Measurements from ENCODE around the gene ZNF668. TPM values are rescaled to one million over a fixed set of nuclear protein-coding genes. Genes with fewer than 3 reads are reported as not detected.

ZNF668 gene
- polyA plus RNA-seq, 1 of the 3 experiments (the other 2 are of a cell fraction): 13.6 TPM

- no peak overlapping the region for H2AFZ ChIP-seq (ENCODE audit: low read depth)
- ChIA-PET POLR2A (interaction anchor here (1.7 to 2.1 kb wide), 3 partner anchors 8 to 33 kb away, joined by 5 to 8 read pairs (median 6); partner anchors contain the start of genes KAT8, ZNF646 and ZNF668), CTCF (interaction anchor here (3.0 kb wide), 1 partner anchor 58 kb away, joined by 12 read pairs; no protein-coding TSS in a partner anchor)
- DNase-seq: no peak
- H3K9ac ChIP-seq: no peak overlapping the region
- peaks cover 8% of the 10 kb centered on the region; the same call in 1 of the 2 replicates for H4K20me1 ChIP-seq (ENCODE audit: insufficient read depth)
- no peaks in the 10 kb centered on the region for H3F3A ChIP-seq (replicated peaks; ENCODE audit: insufficient read depth)
- no peak overlapping the region; a peak in 1 of 4 replicates for H3K27ac ChIP-seq (ENCODE audit: low read depth in 2 of 2, low read length in 1 of 2)
- H3K4me1 ChIP-seq (ENCODE audit: control insufficient read depth in 1 of 2, insufficient read depth in 2 of 2, low read depth in 1 of 2, low read length in 1 of 2): no peaks in the 10 kb centered on the region; a peak in 1 of 4 replicates
- no peak overlapping the region for H3K4me2 ChIP-seq
- H3K9me3 ChIP-seq: no peaks in the 10 kb centered on the region
- H3K36me3 ChIP-seq (replicated peaks in 1 of 2; ENCODE audit: control insufficient read depth in 1 of 2, insufficient read depth in 2 of 2, low read length in 1 of 2): peaks cover 16 to 49% of the 10 kb centered on the region in 2 experiments
- no peak overlapping the region for H3K4me3 ChIP-seq (ENCODE audit: low read depth in 2 of 2, low read length in 1 of 2)
- WGBS (ENCODE audit: low lambda C conversion rate): 91% methylated on average over 6 of the region's 16 CpGs
- H3K79me2 ChIP-seq (ENCODE audit: insufficient read depth): peaks cover 33% of the 10 kb centered on the region; the same call in 1 of the 2 replicates
- TF ChIP-seq FOXJ3 (CRISPR knock-in tag; IDR thresholded peaks at IDR 0.05) (no peak), EP300 (IDR thresholded peaks at IDR 0.05; ENCODE audit: borderline replicate concordance in 1 of 2, low read depth in 1 of 2, low read length in 1 of 2) (no peak), NRF1 (IDR thresholded peaks at IDR 0.05; ENCODE audit: low read depth, low read length) (no peak)
- no peaks in the 10 kb centered on the region for H3K27me3 ChIP-seq (ENCODE audit: insufficient read depth)
- no peaks in the 10 kb centered on the region for H3K9me2 ChIP-seq
These were observed 10.7 kb upstream of the ZNF668 start for GRCh38 chr16:31084584-31085302.

GRCh38 chr16:31083981-31084380, 9.9 kb upstream of the ZNF668 start:
- no peak overlapping the region for H3K27ac ChIP-seq (ENCODE audit: low read depth in 2 of 2, low read length in 1 of 2)
- H3K9me2 ChIP-seq: no peaks in the 10 kb centered on the region
- DNase-seq: no peak
- H4K20me1 ChIP-seq (ENCODE audit: insufficient read depth): peaks cover 8% of the 10 kb centered on the region; the same call in 1 of the 2 replicates
- POLR2A ChIA-PET: interaction anchor here (0.6 to 2.0 kb wide), 3 partner anchors 9 to 97 kb away, joined by 3 to 8 read pairs (median 6); partner anchors contain the start of genes ZNF646 and ZNF668
- WGBS (ENCODE audit: low lambda C conversion rate): 92% methylated on average over 5 of the region's 13 CpGs
- H3K79me2 ChIP-seq (ENCODE audit: insufficient read depth): peaks cover 34% of the 10 kb centered on the region; the same call in 1 of the 2 replicates
- no peak overlapping the region for H3K4me2 ChIP-seq
- H3K9me3 ChIP-seq: no peaks in the 10 kb centered on the region
- H3K9ac ChIP-seq: no peak overlapping the region
- no peak overlapping the region for H2AFZ ChIP-seq (ENCODE audit: low read depth)
- no peaks in the 10 kb centered on the region for H3K27me3 ChIP-seq (ENCODE audit: insufficient read depth)
- TF ChIP-seq MEF2A (IDR thresholded peaks at IDR 0.05; ENCODE audit: borderline replicate concordance, low read depth) (no peak), ZBTB33 (IDR thresholded peaks at IDR 0.05; ENCODE audit: borderline replicate concordance, low read depth) (no peak), USF2 (IDR thresholded peaks at IDR 0.05; ENCODE audit: borderline replicate concordance, low read depth, low read length) (no peak), NRF1 (IDR thresholded peaks at IDR 0.05; ENCODE audit: low read depth, low read length) (no peak), FOXJ3 (CRISPR knock-in tag; IDR thresholded peaks at IDR 0.05) (no peak), EZH2phosphoT487 (IDR thresholded peaks at IDR 0.05; ENCODE audit: borderline replicate concordance, low read depth) (no peak), NFIC (IDR thresholded peaks at IDR 0.05; ENCODE audit: borderline replicate concordance) (no peak), GATA2 (CRISPR knock-in tag; IDR thresholded peaks at IDR 0.05) (no peak), REST (IDR thresholded peaks at IDR 0.05; ENCODE audit: low read depth, low read length) (no peak)
- TF ChIP-seq, protein P1, sequence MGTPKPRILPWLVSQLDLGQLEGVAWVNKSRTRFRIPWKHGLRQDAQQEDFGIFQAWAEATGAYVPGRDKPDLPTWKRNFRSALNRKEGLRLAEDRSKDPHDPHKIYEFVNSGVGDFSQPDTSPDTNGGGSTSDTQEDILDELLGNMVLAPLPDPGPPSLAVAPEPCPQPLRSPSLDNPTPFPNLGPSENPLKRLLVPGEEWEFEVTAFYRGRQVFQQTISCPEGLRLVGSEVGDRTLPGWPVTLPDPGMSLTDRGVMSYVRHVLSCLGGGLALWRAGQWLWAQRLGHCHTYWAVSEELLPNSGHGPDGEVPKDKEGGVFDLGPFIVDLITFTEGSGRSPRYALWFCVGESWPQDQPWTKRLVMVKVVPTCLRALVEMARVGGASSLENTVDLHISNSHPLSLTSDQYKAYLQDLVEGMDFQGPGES (IDR thresholded peaks at IDR 0.05; ENCODE audit: low read depth, low read length): no peak
- no peak overlapping the region for H3K4me3 ChIP-seq (ENCODE audit: low read depth in 2 of 2, low read length in 1 of 2)
- H3K4me1 ChIP-seq (ENCODE audit: control insufficient read depth in 1 of 2, insufficient read depth in 2 of 2, low read depth in 1 of 2, low read length in 1 of 2): no peaks in the 10 kb centered on the region; a peak in 1 of 4 replicates
- peaks cover 19 to 56% of the 10 kb centered on the region in 2 experiments for H3K36me3 ChIP-seq (replicated peaks in 1 of 2; ENCODE audit: control insufficient read depth in 1 of 2, insufficient read depth in 2 of 2, low read length in 1 of 2)
- CTCF ChIA-PET: interaction anchor here (3.0 kb wide), 1 partner anchor 59 kb away, joined by 12 read pairs; no protein-coding TSS in a partner anchor
- H3F3A ChIP-seq (replicated peaks; ENCODE audit: insufficient read depth): no peaks in the 10 kb centered on the region

Measured in SK-N-SH (cell line).